Middle frontal gyrus (tissue), 1 donor: ENCODE measurements around the gene MAS1L.

ENCODE experiments used
- DNase-seq: peaks from one replicate; pipeline ENCODE4 v3.0.0-alpha.2; 2015; ENCODE audit warnings: low spot score; ENCODE audit errors: extremely low spot score

Gene MAS1L, protein sequence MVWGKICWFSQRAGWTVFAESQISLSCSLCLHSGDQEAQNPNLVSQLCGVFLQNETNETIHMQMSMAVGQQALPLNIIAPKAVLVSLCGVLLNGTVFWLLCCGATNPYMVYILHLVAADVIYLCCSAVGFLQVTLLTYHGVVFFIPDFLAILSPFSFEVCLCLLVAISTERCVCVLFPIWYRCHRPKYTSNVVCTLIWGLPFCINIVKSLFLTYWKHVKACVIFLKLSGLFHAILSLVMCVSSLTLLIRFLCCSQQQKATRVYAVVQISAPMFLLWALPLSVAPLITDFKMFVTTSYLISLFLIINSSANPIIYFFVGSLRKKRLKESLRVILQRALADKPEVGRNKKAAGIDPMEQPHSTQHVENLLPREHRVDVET

DNA sequence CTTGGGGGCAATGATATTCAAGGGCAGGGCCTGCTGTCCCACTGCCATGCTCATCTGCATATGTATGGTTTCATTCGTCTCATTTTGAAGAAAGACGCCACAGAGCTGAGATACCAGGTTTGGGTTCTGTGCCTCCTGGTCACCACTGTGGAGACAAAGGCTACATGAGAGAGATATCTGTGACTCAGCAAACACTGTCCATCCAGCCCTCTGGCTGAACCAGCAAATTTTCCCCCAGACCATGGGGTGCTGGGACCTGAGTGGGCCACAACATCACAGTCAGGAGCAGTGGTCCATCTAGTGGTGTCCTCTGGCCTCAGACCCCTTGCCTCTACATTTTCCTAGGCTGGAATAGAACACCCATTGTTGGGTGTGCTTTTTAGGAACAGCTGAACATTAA lies at the start of gene MAS1L:
Gene MAS1L (minus strand): TSS at position 297 of the 400 bp plus-strand sequence. CDS start 54 bp downstream, at position 243.
- no peak for DNase-seq

DNA sequence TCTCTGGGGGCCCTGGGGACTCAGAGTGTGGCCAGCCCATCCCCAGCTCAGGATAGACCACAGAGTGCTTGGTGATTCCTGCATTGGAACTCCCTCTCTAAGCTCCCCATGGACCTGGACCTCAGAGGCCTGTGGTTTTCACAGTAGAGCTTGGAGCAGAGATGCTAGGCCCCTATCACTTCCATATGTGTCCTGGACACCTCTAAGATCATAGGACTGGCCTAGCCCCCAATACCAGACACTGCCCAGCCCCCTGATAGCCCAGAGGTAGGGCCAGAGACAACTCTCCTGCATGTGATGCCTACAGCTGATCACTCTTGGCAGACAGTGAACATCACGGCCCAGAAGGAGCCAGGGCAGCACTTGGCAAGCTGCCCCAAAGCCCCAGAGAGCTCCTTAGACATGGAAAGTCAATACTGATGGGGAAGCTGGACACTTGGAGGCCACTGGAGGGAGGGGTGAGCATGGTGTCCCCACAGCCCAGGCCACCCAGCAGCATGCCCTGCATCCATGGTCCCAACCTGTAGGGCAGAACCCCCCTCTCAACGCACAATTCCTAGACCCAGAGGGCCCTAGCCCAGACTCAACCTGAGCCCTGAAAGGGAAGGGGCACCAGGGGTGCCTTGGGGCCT lies 44.7 kb upstream of the MAS1L start:
- no peak for DNase-seq

DNA sequence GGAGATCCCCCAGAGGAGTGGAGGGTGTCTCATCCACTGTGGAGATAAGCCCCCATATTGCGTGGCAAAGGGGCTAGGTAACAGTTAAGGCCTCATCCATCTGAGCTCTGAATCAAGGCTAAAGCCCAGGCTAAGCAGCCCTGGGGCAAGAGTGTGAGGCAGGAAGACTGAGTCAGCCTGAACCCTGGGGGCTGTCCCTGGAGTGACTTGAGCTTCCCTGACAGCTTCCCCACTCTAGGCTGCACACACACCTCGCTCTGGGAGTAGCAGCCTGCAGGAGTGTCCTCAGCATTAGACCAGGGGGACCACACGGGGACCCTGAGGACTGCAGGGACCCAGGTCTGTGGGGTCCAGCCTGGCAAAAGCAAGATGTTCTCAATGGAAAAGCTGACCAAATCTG lies 43.9 kb upstream of the MAS1L start:
- no peak for DNase-seq

GRCh38 chr6:29530671-29531310 lies 43.0 kb upstream of the MAS1L start:
- DNase-seq = no peak

- no peak for DNase-seq
These were observed 42.2 kb upstream of the MAS1L start for GRCh38 chr6:29529956-29530355.

DNA sequence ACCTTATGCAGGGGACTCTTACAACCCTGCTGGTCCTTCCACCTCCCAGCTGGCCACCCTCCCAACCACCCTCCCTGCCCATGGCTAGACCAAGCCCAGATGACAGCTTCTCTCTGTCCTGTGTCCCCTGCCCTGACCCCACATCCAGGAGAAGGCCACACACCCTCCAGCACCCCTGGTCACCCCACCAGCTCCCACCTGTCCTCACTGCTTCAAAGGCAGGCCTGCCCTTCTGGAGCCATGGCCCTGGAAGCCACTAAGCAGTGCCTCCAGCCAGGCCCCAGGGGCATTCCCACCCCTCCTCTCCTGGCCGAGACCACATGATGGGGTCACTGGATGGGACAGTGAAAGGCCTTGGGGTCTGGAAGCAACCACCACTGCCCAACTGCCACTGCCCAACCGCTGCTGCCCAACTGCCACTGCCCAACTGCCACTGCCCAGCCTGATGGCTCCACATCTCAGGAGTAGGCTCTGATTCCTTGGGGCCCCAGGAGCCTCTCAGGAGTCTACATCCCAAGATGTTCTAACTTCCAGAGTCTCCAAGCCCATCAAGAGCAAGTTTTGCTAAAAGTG lies 41.3 kb upstream of the MAS1L start:
- DNase-seq = no peak

GRCh38 chr6:29528300-29528931 lies 40.7 kb upstream of the MAS1L start:
- no peak for DNase-seq

GRCh38 chr6:29527564-29527963 lies 39.8 kb upstream of the MAS1L start:
- no peak for DNase-seq

GRCh38 chr6:29527126-29527525 lies 39.4 kb upstream of the MAS1L start:
- no peak for DNase-seq

DNA sequence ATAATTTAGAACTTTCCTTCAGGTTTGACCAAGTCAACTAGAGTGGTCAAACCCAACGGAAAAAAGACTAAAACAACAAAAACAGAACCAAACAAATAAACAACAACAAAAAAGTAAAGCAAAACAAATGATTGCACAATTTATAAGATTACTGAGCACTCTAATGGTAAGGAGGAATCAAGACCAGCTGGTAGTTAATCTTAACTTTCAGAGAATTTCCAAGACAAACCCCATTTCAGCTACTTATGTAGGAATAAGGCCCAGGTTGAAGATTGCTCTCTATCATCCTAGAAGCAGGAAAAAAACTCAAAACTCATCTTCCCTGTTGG lies 37.5 kb upstream of the MAS1L start:
- DNase-seq = no peak

- no peak for DNase-seq
These were observed 36.9 kb upstream of the MAS1L start for GRCh38 chr6:29524444-29525310.

- no peak for DNase-seq
These were observed 36.3 kb upstream of the MAS1L start for GRCh38 chr6:29524044-29524443.

GRCh38 chr6:29522227-29522626 lies 34.5 kb upstream of the MAS1L start:
- no peak for DNase-seq

- DNase-seq = no peak
These were observed 33.4 kb upstream of the MAS1L start for GRCh38 chr6:29521006-29521680.

DNA sequence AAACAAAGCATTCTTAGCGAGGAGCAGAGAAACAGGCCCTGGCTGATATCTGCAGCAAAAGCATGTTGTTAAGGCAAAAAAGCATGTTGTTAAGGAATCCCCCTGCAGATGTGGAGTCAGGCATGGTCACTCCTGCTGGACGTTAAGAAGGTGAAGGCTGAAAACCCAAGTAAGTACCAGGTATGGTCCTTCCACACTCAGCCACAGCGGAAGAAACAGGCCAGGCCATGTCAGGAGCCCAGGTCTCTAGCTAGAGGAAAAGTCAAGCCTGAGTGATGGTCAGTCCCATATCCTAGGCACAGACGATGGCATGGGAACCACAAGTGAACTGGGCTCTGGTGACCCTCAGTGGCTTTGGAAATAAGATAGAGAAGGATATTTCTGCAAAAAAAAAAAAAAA lies 32.5 kb upstream of the MAS1L start:
- no peak for DNase-seq

DNA sequence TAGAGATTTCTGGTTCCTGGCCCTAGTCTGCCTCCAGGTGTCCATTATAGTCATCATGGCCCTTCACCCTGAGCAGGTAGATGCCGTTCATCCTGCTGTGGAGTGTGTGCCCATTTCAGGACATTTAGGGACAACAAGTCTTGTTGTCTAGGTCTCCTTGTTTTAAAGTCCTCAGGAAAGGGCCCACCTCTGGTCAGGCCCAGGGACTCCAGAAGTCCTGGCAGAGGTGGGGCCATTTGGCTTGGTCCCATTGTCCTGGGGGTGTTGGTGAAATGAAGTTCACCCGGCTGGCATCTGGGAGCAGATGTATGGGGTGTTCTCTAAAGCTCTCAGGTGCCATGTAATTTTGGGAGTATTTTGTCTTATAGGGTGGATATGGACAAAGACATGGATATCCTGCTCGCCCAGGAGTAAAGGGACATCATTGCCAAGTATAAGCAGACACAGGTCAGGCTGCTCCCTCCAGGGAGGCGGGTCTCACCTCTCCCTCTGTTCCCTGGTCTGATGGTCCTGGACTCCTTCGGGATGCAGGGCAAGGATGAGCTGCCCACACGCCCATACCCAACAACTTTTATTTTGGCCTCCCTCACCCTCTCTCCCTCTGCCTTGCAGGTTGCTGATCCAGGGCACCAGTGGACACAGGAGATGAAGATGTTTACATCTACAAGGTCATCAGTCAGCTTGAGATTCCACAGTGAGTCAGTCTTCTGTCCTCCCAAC lies 31.7 kb upstream of the MAS1L start:
- DNase-seq = no peak

DNA sequence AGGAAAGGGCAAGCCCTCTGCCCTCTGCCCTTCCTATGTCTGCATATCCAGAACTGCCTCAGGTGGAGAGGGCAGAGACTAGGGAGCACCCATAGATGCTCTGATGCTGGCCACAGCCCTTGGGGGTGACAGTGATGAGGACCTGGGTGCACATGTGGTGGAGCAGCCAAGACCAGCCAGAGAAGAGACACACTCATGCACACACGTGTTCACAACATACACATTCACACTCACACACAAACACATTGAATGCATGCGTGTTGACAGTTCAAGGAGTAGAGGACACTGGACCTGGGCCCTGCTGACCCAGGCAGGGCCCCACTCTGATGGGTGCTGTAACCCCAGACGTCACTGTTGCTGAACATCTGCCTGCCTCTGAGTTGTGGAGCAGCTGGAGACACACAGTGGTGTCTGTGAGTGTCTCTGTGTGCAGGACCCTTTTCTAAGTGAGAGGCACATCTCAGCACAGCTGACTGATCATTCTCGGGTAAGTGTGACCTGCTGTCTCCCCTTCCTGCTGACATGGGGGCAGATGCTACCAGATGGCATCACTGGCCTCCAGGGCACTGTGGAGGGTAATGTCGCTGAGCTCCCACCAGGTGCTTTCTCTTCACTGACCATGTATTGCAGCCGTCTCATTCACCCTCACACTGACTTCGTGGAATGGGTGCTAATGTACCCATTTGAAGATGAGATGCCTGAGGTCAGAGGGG lies 30.1 kb upstream of the MAS1L start:
- no peak for DNase-seq

DNA sequence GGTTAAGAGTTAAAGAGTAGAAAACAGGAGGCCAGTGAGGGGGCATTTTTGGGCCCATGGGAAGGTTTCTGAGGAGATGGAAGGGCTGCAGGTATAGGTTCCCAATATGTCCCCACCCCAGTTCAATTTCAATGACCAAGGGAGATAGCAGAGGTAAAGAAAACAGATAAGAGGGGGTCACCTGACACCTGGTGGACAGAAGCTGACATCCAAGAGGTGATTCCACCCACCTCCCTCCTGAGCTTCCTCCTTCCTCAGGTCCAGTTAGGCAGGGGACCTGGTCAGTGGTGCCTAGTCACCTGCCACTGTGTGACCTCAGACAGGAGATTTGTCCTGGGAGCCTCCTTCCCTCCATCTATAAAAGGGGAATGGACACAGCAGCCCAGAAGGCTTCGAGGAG lies 29.5 kb upstream of the MAS1L start:
- no peak for DNase-seq

GRCh38 chr6:29516108-29516507 lies 28.4 kb upstream of the MAS1L start:
- DNase-seq = no peak
